SK-N-SH treated with all-trans-retinoic acid at 6 μM for 48 hours (cell line): ENCODE data around the gene ZCCHC17.
A peak's percentile ranks its signal among the peaks of the same experiment; 100 is the strongest.

Experiments
- ATAC-seq: fragments of 200-7000 bp; cut with Tn5 transposase; 3 replicates; pipeline ENCODE4 v1.9.1; 2020; ENCODE audit warnings: mild to moderate bottlenecking, moderate library complexity
- BACH2 ChIP-seq: fragments of 250-450 bp; sonication (Bioruptor Pico); IDR thresholded peaks from 2 replicates; pipeline ENCODE4 v1.9.0; 2021; ENCODE audit warnings: mild to moderate bottlenecking, borderline replicate concordance
- CSDC2 ChIP-seq: fragments of 250-450 bp; sonication (Bioruptor Pico); IDR thresholded peaks from 2 replicates; pipeline ENCODE4 v1.5.0; 2020; ENCODE audit warnings: mild to moderate bottlenecking, moderate library complexity
- ESRRG ChIP-seq: fragments of 250-450 bp; sonication (Bioruptor Pico); IDR thresholded peaks from 2 replicates; pipeline ENCODE4 v1.6.1; 2021; ENCODE audit warnings: mild to moderate bottlenecking
- OSR1 ChIP-seq: fragments of 250-450 bp; sonication (Bioruptor Pico); IDR thresholded peaks from 2 replicates; pipeline ENCODE4 v1.8.0; 2022; ENCODE audit warnings: moderate library complexity, mild to moderate bottlenecking, inconsistent platforms
- RARB ChIP-seq: fragments of 250-450 bp; sonication (Bioruptor Pico); IDR thresholded peaks from 2 replicates; pipeline ENCODE4 v1.8.0; 2021; ENCODE audit warnings: mild to moderate bottlenecking, moderate library complexity
- SNAI2 ChIP-seq: fragments of 250-450 bp; sonication (Bioruptor Pico); IDR thresholded peaks from 2 replicates; pipeline ENCODE4 v1.5.0; 2020; ENCODE audit warnings: mild to moderate bottlenecking, moderate library complexity
- TCF4 ChIP-seq: fragments of 250-450 bp; sonication (Bioruptor Pico); IDR thresholded peaks from 2 replicates; pipeline ENCODE4 v1.8.0; 2021; ENCODE audit warnings: mild to moderate bottlenecking, moderate library complexity, borderline replicate concordance
- TOX ChIP-seq: fragments of 250-450 bp; sonication (Bioruptor Pico); IDR thresholded peaks from 2 replicates; pipeline ENCODE4 v1.8.0; 2021; ENCODE audit warnings: mild to moderate bottlenecking, moderate library complexity, borderline replicate concordance
- ZC3H10 ChIP-seq: fragments of 250-450 bp; sonication (Bioruptor Pico); IDR thresholded peaks from 2 replicates; pipeline ENCODE4 v1.5.1; 2021; ENCODE audit warnings: mild to moderate bottlenecking, moderate library complexity
- ZFP30 ChIP-seq: fragments of 450-650 bp; formaldehyde crosslinking; IDR thresholded peaks from 2 replicates; pipeline ENCODE4 v1.5.0; 2022; ENCODE audit warnings: mild to moderate bottlenecking, moderate library complexity
- ZNF565 ChIP-seq: fragments of 450-650 bp; formaldehyde crosslinking; conservative IDR thresholded peaks from 2 replicates; pipeline ENCODE4 v1.5.0; 2020; ENCODE audit warnings: low read depth, mild to moderate bottlenecking, moderate library complexity
- ZNF70 ChIP-seq: fragments of 450-650 bp; formaldehyde crosslinking; IDR thresholded peaks from 2 replicates; pipeline ENCODE4 v1.5.0; 2020; ENCODE audit warnings: mild to moderate bottlenecking, moderate library complexity
- ZNF8 ChIP-seq: fragments of 450-650 bp; formaldehyde crosslinking; IDR thresholded peaks from 2 replicates; pipeline ENCODE4 v1.5.0; 2020; ENCODE audit warnings: mild to moderate bottlenecking, moderate library complexity
- TF ChIP-seq, protein P1 (sequence below): fragments of 250-450 bp; sonication (Bioruptor Pico); IDR thresholded peaks from 2 replicates; pipeline ENCODE4 v1.8.0; 2021; ENCODE audit warnings: low read depth, mild to moderate bottlenecking, moderate library complexity, borderline replicate concordance
- TF ChIP-seq, protein P2 (sequence below): fragments of 250-450 bp; sonication (Bioruptor Pico); IDR thresholded peaks from 2 replicates; pipeline ENCODE4 v1.5.0; 2020; ENCODE audit warnings: mild to moderate bottlenecking, moderate library complexity
- TF ChIP-seq, protein P3 (sequence below): fragments of 250-450 bp; sonication (Bioruptor Pico); IDR thresholded peaks from 2 replicates; pipeline ENCODE4 v1.5.1; 2021; ENCODE audit warnings: mild to moderate bottlenecking, moderate library complexity
- TF ChIP-seq, protein P4 (sequence below): fragments of 250-450 bp; sonication (Bioruptor Pico); IDR thresholded peaks from 2 replicates; pipeline ENCODE4 v1.5.1; 2020; ENCODE audit warnings: low read depth, mild to moderate bottlenecking, moderate library complexity
- TF ChIP-seq, protein P5 (sequence below): fragments of 250-450 bp; sonication (Bioruptor Pico); IDR thresholded peaks from 2 replicates; pipeline ENCODE4 v1.8.0; 2020; ENCODE audit warnings: mild to moderate bottlenecking, moderate library complexity, borderline replicate concordance

ZCCHC17 gene

DNA sequence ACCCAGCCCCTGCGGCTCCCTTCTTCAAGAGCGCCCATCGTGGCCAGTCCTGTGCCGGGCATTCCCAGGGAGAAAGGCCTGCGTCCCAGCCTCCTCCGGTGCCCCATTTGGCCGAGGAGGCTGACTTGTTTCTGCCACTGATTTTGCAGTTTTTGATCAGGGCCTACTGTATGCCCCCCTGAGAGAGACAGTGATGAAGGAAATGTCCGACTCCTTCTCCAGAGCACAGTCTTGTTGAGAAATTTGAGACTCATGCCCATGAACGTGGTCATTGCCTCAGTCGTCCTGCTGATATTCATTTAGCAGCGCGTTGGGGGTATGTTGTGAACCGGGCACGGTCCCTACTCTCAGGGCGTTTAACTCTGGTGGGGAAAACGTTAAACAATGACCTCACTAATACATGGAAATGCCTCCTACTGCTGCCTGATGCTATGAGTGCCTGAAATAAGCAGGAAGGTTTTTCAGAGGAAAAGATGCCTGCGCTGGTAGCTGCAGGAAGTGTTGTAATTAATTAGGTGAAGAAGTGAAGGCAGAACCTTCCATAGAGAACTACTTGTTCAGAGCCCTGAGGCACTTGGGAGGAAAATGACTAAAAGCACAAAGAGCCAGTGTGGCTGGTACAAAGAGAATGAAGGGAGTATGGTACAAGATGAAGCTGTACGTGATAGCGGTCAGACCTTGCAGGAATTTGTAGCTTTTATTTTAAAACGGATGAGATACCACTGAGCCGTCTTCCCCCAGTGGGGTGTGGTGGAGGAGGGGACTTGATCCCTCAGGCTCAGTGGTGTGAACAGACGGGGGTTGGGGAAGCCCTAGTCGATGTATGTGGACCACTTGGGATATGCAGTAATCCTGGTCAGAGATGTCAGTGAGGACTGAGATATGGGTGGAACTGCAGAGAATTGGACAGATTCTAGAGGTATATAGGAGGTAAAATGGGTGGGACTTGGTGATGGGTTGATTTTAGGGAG, 730 bp downstream of the ZCCHC17 start:
- TF ChIP-seq ZNF70, result no peak
- TF ChIP-seq, protein P1, sequence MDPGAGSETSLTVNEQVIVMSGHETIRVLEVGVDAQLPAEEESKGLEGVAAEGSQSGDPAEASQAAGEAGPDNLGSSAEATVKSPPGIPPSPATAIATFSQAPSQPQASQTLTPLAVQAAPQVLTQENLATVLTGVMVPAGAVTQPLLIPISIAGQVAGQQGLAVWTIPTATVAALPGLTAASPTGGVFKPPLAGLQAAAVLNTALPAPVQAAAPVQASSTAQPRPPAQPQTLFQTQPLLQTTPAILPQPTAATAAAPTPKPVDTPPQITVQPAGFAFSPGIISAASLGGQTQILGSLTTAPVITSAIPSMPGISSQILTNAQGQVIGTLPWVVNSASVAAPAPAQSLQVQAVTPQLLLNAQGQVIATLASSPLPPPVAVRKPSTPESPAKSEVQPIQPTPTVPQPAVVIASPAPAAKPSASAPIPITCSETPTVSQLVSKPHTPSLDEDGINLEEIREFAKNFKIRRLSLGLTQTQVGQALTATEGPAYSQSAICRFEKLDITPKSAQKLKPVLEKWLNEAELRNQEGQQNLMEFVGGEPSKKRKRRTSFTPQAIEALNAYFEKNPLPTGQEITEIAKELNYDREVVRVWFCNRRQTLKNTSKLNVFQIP (CRISPR knock-in tag), result no peak
- no peak for TF ChIP-seq ZNF8 (CRISPR knock-in tag)
- TF ChIP-seq, protein P2, sequence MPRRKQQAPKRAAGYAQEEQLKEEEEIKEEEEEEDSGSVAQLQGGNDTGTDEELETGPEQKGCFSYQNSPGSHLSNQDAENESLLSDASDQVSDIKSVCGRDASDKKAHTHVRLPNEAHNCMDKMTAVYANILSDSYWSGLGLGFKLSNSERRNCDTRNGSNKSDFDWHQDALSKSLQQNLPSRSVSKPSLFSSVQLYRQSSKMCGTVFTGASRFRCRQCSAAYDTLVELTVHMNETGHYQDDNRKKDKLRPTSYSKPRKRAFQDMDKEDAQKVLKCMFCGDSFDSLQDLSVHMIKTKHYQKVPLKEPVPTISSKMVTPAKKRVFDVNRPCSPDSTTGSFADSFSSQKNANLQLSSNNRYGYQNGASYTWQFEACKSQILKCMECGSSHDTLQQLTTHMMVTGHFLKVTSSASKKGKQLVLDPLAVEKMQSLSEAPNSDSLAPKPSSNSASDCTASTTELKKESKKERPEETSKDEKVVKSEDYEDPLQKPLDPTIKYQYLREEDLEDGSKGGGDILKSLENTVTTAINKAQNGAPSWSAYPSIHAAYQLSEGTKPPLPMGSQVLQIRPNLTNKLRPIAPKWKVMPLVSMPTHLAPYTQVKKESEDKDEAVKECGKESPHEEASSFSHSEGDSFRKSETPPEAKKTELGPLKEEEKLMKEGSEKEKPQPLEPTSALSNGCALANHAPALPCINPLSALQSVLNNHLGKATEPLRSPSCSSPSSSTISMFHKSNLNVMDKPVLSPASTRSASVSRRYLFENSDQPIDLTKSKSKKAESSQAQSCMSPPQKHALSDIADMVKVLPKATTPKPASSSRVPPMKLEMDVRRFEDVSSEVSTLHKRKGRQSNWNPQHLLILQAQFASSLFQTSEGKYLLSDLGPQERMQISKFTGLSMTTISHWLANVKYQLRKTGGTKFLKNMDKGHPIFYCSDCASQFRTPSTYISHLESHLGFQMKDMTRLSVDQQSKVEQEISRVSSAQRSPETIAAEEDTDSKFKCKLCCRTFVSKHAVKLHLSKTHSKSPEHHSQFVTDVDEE (CRISPR knock-in tag), result no peak
- peak; percentile 20 for ATAC-seq

DNA sequence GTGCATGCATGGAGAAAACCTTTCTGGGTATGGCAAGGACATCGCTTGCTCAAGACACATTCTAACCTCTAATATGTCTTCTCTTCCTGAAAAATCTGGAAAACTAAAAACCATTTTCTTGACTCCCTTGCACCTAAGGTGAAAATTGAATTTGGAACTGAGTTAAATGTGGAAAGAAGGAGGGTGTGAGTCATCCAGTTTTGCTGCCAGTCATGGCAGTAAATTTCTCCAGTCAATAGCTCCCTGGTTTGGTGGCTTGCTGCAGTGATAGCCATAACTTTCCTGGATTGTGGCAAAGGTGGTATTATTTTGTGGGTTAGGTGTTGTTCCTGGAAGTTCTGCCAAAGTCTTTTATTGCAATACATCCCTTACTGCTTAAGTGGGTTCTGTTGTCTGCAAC, 2.5 kb downstream of the ZCCHC17 start:
- no peak for ATAC-seq
- TF ChIP-seq ZNF565 (CRISPR knock-in tag) (no peak), SNAI2 (no peak), BACH2 (CRISPR knock-in tag) (no peak), TOX (no peak), RARB (CRISPR knock-in tag) (no peak), OSR1 (CRISPR knock-in tag) (no peak), CSDC2 (CRISPR knock-in tag) (no peak), ESRRG (CRISPR knock-in tag) (no peak), TCF4 (no peak), ZFP30 (no peak), ZC3H10 (CRISPR knock-in tag) (no peak), ZNF8 (CRISPR knock-in tag) (no peak), ZNF70 (no peak)
- TF ChIP-seq, protein P3, sequence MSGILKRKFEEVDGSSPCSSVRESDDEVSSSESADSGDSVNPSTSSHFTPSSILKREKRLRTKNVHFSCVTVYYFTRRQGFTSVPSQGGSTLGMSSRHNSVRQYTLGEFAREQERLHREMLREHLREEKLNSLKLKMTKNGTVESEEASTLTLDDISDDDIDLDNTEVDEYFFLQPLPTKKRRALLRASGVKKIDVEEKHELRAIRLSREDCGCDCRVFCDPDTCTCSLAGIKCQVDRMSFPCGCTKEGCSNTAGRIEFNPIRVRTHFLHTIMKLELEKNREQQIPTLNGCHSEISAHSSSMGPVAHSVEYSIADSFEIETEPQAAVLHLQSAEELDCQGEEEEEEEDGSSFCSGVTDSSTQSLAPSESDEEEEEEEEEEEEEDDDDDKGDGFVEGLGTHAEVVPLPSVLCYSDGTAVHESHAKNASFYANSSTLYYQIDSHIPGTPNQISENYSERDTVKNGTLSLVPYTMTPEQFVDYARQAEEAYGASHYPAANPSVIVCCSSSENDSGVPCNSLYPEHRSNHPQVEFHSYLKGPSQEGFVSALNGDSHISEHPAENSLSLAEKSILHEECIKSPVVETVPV (CRISPR knock-in tag), result no peak
- TF ChIP-seq, protein P4, sequence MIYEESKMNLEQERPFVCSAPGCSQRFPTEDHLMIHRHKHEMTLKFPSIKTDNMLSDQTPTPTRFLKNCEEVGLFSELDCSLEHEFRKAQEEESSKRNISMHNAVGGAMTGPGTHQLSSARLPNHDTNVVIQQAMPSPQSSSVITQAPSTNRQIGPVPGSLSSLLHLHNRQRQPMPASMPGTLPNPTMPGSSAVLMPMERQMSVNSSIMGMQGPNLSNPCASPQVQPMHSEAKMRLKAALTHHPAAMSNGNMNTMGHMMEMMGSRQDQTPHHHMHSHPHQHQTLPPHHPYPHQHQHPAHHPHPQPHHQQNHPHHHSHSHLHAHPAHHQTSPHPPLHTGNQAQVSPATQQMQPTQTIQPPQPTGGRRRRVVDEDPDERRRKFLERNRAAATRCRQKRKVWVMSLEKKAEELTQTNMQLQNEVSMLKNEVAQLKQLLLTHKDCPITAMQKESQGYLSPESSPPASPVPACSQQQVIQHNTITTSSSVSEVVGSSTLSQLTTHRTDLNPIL (CRISPR knock-in tag), result no peak
- TF ChIP-seq, protein P5, sequence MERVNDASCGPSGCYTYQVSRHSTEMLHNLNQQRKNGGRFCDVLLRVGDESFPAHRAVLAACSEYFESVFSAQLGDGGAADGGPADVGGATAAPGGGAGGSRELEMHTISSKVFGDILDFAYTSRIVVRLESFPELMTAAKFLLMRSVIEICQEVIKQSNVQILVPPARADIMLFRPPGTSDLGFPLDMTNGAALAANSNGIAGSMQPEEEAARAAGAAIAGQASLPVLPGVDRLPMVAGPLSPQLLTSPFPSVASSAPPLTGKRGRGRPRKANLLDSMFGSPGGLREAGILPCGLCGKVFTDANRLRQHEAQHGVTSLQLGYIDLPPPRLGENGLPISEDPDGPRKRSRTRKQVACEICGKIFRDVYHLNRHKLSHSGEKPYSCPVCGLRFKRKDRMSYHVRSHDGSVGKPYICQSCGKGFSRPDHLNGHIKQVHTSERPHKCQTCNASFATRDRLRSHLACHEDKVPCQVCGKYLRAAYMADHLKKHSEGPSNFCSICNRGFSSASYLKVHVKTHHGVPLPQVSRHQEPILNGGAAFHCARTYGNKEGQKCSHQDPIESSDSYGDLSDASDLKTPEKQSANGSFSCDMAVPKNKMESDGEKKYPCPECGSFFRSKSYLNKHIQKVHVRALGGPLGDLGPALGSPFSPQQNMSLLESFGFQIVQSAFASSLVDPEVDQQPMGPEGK (CRISPR knock-in tag), result no peak
- TF ChIP-seq, protein P2 (CRISPR knock-in tag), result no peak
- TF ChIP-seq, protein P1 (CRISPR knock-in tag), result no peak
